HFFc6 (cell line): ENCODE measurements around the gene RILP. TPM values are rescaled to one million over a fixed set of nuclear protein-coding genes. Genes with fewer than 3 reads are reported as not detected.

Source experiments
- DNase-seq: peaks from one replicate; pipeline ENCODE4 v3.0.0-alpha.2; 2018
- H3K27ac Mint-ChIP-seq: 2 replicates; pipeline ENCODE4 v1.8.0; 2020; ENCODE audit warnings: mild to moderate bottlenecking, mixed read lengths
- H3K27me3 Mint-ChIP-seq: 2 replicates; pipeline ENCODE4 v1.8.0; 2021; ENCODE audit warnings: mild to moderate bottlenecking, moderate library complexity, mixed read lengths; ENCODE audit not compliant: insufficient read depth
- H3K36me3 Mint-ChIP-seq: 2 replicates; pipeline ENCODE4 v1.8.0; 2021; ENCODE audit warnings: low read depth, mixed read lengths
- H3K4me1 Mint-ChIP-seq: 2 replicates; pipeline ENCODE4 v1.8.0; 2020; ENCODE audit warnings: low read depth, mixed read lengths
- H3K4me3 Mint-ChIP-seq: 2 replicates; pipeline ENCODE4 v1.8.0; 2020; ENCODE audit warnings: mild to moderate bottlenecking, moderate library complexity, mixed read lengths
- H3K9me3 Mint-ChIP-seq: 2 replicates; pipeline ENCODE4 v1.8.0; 2020; ENCODE audit warnings: mild to moderate bottlenecking, mixed read lengths
- CTCF ChIP-seq: fragments of 200-600 bp; sonication (generic); IDR thresholded peaks from 2 replicates; pipeline ENCODE4 v1.5.0; 2021; ENCODE audit warnings: antibody characterized with exemption, mild to moderate bottlenecking
- total RNA-seq, 6 experiments: library from RNA; stranded (reverse); fragmentation: NEBNext Ultra II Directional; extraction: Animal tissue kit (Norgen Biotek cat#: 25700); gene quantifications; 2 replicates in 1 of 6; 3 replicates in 5 of 6; pipeline ENCODE4 v1.2.3, GENCODE V29; 2021

The RILP gene
- total RNA-seq, 6 experiments from 2014 or later, result 4.6 to 6.5 (median 5.0) TPM

GRCh38 chr17:1636732-1637285 is 12.9 kb downstream of the RILP start:
- no peak overlapping the region for H3K4me3 Mint-ChIP-seq
- H3K4me1 Mint-ChIP-seq, result no peaks in the 10 kb centered on the region; the same call in 1 of the 2 replicates
- no peaks in the 10 kb centered on the region for H3K9me3 Mint-ChIP-seq
- H3K36me3 Mint-ChIP-seq, result no peaks in the 10 kb centered on the region
- no peak for TF ChIP-seq CTCF
- no peak overlapping the region for H3K27ac Mint-ChIP-seq
- peaks cover 8% of the 10 kb centered on the region for H3K27me3 Mint-ChIP-seq
- no peak for DNase-seq

GRCh38 chr17:1635675-1636465 is 13.8 kb downstream of the RILP start:
- H3K27me3 Mint-ChIP-seq, result peaks cover 8% of the 10 kb centered on the region
- no peaks in the 10 kb centered on the region; the same call in 1 of the 2 replicates for H3K4me1 Mint-ChIP-seq
- no peaks in the 10 kb centered on the region for H3K9me3 Mint-ChIP-seq
- H3K27ac Mint-ChIP-seq, result no peak overlapping the region
- TF ChIP-seq CTCF, result no peak
- H3K4me3 Mint-ChIP-seq, result no peak overlapping the region
- no peak for DNase-seq
- H3K36me3 Mint-ChIP-seq, result no peaks in the 10 kb centered on the region

- peaks cover 8% of the 10 kb centered on the region for H3K27me3 Mint-ChIP-seq
- no peak for DNase-seq
- TF ChIP-seq CTCF, result no peak
- no peak overlapping the region for H3K27ac Mint-ChIP-seq
- H3K4me3 Mint-ChIP-seq, result no peak overlapping the region
- no peaks in the 10 kb centered on the region for H3K9me3 Mint-ChIP-seq
- peaks cover 5% of the 10 kb centered on the region for H3K4me1 Mint-ChIP-seq
- H3K36me3 Mint-ChIP-seq, result no peaks in the 10 kb centered on the region
These were observed 14.6 kb downstream of the RILP start for GRCh38 chr17:1634841-1635650.

- no peaks in the 10 kb centered on the region for H3K9me3 Mint-ChIP-seq
- peaks cover 23% of the 10 kb centered on the region for H3K4me1 Mint-ChIP-seq
- H3K4me3 Mint-ChIP-seq, result no peak overlapping the region
- no peak overlapping the region for H3K27ac Mint-ChIP-seq
- no peak for DNase-seq
- peaks cover 18% of the 10 kb centered on the region for H3K27me3 Mint-ChIP-seq
- H3K36me3 Mint-ChIP-seq, result no peaks in the 10 kb centered on the region
- no peak for TF ChIP-seq CTCF
These were observed 19.0 kb downstream of the RILP start for GRCh38 chr17:1630662-1631061.

- peak overlapping the region; percentile 58 for H3K27ac Mint-ChIP-seq
- TF ChIP-seq CTCF, result peak; percentile 76
- no peak for DNase-seq
These were observed 20.0 kb downstream of the RILP start for GRCh38 chr17:1629504-1630310.

More at GRCh38 chr17:1629504-1630310, 20.0 kb downstream of the RILP start:
- no peaks in the 10 kb centered on the region for H3K36me3 Mint-ChIP-seq
- H3K4me1 Mint-ChIP-seq, result peaks cover 26% of the 10 kb centered on the region
- peaks cover 18% of the 10 kb centered on the region for H3K27me3 Mint-ChIP-seq
- H3K4me3 Mint-ChIP-seq, result peak overlapping the region; percentile 51
- no peaks in the 10 kb centered on the region for H3K9me3 Mint-ChIP-seq
